HG03108 (cell line): Measurements from ENCODE around the gene LCN2.

Source experiments
- ATAC-seq: cut with Tn5 transposase; IDR thresholded peaks from one replicate; pipeline ENCODE4 v1.9.1; 2021; ENCODE audit warnings: moderate library complexity; ENCODE audit not compliant: unreplicated experiment

The LCN2 gene

DNA sequence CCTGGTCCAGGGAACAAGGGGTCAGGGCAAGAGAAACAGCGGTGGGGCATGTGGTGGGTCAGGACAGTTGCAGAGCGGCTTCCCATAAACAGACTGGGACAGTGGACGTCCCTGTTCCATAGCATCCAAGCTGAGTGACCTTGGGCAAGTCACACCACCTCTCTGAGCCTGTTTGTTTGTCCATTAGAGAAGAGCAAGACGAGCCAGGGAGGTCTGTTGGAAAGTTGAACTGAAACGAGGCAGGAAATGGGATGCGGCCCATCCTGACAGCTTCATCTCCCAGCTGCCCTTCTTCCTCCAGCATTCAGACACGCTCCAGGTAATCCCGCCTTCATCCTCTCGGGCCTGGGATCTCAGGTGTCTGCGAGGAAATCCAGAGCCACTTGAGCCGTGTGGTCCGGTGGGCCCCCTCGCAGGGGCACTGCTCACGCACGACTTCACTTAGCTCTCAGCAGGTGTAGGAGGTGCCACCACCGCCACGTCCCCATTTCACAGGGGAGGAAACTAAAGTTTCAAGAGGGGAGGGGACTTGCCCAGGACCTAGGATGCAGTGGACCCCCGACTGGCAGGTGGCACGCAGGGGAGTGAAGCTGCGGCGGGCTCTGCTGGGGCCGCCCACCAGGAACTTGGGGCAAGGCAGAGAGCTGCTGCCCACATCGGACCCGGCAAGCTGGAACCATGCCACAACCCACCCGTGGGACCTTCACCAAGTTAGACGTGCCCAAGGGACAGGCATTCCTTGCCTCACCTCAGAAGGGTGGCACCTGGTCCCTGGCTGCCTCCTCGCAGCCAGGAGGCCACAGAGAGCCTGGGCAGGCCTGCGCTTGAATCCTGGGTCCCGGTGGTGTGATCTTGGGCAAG is 34.7 kb upstream of the LCN2 start:
- no peak for ATAC-seq

DNA sequence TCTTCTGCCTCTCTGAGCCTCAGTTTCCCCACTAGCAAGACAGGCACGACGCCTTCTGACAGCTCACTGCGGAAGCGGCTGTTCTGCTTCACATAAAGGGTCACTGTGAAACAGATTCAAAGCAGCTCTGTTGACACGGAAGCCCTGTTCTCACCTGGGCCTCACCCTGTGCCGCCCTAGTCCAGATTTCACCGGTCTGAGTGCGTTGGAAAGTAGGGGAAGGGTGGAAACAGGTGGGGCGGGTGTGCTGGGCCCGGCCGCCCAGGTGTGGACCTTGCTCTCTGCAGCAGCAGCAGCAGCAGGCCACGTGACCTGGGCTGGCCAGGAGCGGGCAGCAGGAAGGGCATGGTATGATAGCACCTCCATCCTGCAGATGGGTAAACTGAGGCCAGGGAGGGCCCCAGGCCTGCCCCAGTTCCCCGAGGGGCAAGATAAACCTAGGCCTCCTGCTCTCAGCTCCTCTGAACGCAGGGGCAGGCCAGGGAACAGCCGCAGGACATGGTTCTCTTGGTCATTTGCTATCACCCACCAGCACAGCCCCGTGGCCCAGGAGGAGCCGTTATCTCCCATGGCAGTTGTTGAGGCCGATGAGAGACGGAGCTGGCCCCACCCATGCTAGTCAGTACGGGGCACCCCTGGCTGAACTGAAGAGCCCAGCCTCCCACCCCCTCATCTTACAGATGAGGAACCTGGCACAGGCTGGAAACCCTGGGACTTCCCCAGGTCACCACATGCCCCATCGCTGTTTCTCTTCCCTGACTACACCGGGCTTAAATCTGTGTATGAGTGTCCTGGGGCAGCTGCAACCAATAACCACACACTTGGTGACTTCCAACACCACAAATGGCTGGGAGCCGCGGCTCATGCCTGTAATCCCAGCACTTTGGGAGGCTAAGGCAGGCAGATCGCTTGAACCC is 33.8 kb upstream of the LCN2 start:
- ATAC-seq = no peak

DNA sequence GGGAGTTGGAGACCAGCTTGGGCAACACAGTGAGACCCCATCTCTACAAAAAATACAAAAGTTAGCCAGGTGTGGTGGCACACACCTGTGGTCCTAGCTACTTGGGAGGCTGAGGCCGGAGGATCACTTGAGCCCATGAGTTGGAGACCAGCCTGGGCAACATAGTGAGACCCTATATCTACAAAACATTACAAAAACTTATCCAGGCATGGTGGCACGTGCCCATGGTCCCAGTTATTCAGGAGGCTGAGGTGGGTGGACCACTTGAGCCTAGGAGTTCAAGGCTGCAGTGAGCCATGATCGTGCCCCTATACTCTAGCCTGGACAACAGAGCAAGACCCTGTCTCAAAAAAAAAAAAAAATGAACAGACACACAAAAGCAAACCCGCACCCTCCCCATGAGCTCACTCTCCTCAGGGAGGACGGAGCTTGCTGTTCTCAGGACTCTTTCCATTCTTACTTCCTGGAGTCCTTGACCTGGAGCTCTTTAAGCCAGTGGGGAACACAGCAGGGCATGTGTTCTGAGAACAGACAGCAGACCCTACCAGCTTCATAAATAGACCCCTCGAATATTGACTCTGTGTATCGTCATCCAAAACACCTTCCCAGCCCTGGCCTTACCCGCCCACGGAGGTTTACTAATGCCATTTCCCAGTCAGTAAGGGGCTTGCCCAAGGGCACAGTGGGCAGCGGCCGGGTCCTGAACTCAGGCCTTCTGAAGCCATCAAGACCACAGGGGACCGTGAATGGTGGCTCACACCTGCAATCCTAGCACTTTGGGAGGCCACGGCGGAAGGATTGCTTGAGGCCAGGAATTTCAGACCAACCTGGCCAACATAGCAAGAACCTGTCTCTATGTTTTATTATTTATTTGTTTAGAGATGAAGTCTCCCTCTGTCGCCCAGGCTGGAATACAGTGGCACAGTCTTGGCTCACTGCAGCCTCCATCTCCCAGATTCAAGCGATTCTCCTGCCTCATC is 32.9 kb upstream of the LCN2 start:
- ATAC-seq = no peak

DNA sequence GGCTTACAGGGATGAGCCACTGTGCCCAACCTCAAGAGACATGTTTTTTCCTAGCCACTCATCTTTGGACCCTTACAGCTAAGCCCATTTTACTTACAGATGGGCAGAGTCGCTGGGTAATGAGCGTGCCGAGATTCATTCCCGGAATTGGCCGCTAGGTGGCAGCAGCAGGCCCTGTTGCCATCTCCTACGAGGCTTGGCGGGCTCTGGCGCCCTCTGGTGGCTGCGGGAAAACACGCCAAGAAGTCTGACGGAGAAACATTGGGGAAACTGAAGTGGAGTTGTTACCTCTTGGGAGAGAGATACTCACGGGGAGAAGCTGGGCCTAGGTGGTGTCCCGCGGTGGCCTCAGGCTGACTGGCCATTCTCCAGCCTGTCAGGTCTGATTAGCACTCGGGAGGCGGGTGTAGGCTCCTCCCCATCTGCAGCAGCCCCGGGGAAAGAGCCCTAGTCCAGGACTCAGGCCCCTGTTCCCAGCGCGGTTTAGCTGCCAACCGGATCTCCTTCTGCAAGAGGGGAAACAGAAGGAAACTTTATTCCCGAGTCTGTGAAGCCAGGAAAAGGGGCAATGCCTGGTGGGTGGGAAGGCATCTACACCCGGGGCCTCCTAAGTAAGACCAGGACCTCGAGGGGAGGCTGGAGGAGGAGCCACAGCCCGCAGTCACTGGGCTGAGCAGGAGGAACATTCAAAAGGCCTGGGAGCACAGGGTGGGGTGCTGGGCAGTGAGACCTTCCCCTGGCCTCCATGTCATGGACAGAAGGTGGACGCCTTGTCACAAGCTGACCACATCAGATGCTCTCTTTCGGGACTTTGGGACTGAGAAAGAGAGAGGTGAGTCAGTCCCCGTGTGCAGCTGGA is 31.4 kb upstream of the LCN2 start:
- ATAC-seq = no peak

DNA sequence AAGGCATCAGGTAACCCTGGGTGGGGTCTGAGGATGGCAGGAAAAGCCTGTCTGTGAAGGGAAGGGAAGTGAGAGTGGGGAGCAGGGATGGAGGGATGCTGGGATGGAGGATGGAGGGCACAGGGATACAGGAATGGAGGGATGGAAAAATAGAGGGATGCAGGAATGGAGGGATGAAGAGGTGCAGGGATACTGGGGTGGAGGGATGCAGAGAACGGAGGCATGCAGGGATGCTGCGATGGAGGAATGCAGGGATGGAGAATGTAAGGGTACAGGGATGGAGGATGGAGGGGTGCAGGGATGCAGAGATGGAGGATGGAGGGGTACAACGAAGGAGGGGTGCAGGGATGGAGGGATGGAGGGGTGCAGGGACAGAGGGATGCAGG is 30.8 kb upstream of the LCN2 start:
- ATAC-seq = no peak

DNA sequence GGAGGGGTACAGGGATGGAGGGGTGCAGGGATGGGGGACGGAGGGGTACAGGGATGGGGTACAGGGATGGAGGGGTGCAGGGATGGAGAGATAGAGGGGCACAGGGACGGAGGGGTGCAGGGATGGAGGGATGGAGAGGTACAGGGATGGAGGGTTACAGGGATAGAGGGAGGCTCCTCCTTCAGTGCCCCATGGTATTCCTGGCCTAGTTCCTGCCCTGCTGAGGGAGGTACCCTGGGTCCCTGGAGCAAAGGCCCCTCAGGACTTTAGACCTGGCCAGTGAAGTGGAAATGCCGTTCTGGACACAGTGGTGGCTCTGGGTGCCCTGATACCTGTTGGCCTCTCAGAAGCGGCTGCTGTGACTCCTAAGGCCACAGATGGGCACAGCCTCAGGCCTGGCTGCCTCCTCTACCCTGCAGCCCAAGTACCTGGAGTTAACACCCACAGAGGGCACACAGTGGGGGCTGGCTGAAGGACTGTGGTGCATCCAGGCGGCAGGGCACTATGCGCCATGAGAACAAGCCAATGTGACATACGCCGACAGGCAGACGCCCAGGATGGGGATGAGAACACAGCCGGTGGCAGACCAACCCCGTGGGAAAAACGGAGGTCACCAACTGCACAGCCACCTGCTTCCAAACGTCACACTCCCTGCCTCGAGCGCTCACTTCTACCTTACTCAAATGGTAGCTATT is 30.1 kb upstream of the LCN2 start:
- no peak for ATAC-seq

DNA sequence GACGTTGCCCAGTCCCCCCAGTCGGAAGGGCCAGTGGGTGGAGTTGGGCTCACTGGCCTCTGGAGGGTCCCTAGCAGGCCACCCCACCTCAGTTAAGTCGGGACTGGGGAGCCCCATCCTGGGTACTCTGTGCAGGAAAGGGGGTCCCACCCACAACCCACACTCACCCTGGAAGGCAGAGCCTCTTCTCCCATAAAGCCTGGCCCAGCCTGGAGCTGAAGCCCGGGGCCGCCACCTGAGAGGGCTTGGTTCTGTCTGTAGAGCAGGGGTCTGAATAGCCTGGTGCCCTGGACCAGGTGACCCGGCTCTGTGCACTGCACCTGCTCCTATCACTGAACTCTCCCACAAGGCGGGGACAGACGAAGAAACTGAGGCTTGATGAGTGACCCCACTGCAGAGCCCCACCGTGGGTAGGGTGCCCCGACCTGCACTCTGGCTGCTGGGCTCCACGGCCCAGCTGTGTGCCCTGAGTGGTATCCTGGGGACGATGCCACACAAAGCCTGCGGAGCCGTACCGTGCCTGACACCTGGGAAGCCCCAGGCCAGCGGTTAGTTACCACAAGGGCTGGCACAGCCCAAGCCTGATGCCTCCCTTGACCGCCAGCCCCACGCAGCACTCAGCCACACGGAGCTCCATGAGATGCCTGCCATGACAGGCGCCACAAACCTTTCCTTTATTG is 29.1 kb upstream of the LCN2 start:
- ATAC-seq = no peak

DNA sequence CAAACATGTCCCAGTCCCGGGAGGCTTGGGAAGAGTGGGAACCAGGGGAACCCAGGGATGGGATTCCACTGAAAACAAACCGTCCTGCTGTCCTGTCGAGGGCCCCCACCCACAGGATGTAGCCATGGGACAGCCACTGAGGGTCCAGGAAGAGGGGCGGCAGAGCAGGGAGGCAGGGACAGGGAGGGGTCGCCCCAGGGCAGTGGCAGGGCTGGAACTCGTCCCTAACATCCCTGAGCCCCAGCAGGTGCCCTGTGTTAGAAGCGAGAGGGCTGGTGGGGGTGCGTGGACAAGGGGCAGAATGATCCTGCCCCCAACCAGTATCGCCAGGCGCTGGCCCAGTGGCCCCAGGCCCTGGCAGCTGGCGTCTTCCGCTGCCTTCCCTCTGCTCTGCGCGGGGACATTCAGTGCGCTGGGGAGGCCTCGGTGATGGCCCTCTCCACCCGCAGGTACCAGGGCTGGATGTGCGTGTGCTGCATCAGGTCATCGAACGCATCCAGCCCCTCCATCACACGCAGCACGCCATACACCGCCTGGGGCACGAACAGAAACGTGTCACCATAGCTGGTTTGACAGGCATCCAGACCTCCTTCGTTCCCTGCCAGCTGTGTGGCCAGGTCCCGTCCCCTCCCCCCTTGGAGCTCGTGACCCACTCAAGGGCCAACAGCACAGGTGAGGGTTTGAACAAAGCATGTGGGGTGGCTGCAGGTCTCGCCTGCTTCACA is 28.4 kb upstream of the LCN2 start:
- ATAC-seq = no peak

DNA sequence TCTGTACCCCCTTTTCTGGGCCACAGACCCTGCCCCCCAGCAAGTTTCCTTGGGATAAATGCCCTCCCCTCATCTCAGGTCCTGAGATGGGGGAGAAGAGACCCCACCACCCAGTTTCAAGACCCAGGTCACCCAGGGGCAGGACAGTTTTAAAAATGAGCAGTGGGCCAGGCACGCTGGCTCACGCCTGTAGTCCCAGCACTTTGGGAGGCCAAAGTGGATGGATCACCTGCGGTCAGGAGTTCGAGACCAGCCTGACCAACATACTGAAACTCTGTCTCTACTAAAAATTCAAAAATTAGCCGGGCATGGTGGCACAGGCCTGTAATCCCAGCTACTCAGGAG is 27.8 kb upstream of the LCN2 start:
- ATAC-seq = no peak

DNA sequence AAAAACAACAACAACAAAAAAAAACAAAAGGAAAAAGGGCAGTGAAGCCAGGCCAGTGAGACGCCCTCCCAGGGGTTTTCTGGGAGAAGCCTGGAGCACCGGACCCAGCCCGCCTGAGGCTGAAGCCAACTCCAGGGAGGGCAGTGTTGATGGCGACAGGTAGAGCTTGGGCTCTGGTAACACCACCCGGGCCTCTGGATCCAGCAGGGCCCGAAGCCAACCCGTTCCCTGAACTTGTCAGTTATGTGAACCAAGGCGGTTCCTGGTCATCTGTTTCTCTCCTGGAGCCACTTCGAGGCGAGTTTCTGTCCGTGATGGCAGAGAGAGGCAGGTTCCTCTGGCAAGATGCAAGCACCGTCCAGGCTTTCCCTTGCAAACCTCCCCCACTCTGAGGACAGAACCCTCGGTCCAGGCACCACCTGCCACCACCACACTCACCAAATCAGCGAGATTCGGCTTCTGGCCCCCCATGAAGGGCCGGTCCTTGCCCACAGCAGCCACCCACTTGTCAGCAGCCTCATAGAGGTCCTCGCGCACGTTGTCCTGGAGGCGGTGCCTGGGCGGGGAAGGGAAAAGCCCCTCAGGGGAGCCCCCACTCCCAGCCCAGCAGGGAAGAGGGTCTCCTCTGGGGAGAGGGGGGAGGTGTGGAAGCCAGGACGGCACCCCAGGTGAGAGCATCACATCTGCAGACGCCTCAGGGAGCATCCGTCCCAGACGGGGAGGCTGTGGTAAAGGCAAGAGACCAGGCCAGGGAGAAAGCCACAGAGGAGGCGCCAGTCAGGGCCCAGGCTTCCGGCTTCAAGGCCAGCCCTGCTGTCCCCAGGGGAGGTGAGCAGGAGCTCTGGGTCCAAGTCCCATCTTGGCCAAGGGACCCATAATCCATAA is 27.1 kb upstream of the LCN2 start:
- ATAC-seq = no peak

DNA sequence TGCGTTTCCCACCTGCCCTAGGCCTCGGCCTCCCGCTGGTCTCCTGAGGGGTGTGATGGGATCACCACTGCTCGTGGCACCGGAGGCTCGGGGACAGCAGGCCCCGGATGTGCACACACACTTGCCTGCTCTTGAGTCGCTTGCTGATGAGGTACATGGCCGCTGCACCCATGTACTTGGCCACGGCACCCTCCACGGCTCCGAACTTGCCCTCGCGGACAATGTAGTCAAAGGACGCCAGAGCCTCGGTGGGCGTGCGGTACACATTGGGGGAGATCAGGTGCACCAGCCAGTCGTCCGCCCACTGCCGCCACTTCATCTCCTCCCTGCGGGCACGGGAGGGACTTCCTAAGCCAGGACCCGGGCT is 26.5 kb upstream of the LCN2 start:
- no peak for ATAC-seq

DNA sequence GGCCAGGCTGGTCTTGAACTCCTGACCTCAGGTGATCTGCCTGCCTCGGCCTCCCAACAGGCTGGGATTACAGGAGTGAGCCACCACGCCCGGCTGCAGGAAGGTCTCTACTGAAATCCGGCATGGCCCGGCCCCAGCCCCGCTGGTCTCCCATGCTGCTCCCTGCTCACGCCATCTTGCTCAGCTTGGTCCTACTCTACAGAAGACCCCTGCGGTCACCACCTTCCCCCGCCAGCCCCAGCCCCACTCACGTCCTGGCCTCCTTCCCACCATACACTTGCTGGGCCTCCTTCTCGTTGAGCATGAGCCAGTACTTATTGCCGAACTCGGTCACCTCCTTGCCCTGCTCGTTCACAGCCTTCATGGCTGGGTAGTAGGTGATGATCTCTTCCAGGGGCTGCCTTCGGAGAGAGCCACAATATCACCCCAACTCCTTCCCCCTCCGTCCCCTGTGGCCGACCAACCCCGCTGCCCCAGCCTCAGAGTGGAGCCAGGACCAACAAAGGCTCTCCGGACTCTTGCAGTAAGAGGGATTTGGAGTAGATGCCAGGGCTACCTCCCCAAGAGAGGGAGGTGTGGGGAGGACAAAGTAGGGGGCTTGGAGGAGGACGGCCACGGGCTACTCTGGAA is 25.7 kb upstream of the LCN2 start:
- no peak for ATAC-seq

DNA sequence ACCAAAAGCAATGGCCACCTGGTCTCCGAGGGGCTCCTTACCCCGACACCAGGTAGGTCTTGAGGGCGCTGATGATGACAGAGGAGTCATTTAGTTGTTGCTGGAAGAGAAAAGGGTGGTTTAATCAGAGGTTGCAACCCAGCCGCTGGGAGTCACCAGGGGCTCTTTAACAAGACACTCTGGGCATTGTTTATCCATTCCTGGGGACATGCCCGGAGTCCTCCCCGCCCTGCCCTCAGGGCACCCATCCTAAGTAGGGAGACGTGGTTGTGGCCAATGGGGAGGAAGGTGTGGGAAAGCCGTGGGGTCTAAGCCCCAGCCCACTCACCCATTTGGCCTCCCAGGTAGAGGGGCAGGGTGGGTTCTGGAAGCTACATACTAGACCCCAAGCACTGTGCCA is 24.8 kb upstream of the LCN2 start:
- no peak for ATAC-seq

DNA sequence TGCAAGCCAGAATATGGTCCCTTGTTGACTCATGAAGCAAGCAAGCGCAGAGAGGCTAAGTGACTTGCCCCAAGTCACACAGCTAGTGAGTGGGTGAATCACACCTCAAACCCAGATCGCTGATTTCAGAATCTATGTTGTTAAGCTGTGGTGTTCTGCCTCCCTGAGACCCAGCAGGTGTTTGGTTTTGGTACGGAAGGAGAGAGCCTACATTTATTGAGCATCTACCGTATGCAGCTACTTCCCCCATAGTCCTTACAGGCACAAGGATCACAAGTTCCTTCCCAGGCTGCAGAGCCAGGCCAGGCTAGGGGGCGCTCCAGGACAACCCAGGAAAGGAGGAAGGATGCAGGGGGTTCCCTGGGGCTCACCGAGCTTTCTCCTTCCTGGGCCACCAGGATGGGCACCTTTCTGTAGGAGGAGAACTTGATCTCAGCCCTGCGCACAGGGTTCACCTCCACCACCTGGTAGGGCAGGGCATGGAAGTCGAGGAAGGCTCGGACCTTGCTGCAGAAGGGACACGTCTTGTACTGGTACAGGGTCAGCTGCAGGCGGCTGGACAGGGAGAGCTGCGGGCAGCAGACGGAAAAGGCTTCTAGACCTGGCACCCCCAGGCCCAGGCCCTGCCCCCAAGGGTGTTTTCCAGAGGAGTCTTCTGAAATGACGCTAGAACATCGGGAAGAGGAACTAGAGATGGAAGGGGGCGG is 24.2 kb upstream of the LCN2 start:
- ATAC-seq = no peak

DNA sequence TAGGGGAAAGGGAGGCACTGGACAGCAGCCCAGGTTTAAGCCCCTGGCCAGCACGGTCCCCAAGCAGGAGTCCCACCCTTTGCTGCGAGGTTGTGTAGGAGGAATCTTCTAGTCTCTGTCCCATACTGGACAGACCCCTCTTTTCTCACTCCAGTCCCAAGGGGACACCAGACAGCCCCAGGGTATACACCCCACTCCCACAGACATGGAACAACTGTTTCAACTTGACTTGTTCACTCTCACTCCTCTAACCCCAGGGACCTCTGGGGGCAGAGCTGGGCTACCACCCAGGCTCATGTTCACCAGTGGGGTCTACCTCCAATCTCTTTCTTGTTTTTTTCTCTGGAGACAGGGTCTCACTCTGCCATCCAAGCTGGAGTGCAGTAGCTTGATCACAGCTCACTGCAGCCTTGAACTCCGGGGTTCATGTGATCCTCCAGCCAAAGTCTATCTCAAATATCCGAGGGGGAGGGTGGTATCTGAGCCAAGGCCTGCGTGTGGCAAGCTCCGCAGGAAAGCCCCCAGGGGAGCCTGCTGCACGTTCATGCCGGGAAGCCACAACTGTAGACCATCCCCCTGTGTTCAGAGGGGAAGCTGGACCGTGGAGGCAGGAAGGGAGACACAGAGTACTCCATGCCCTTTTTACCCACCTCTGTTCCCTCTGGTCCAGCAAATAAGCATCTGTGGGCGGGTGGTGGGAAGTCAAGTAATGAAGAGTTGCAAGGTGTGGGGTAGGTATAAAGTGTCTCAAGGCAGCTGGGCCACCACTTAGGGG is 23.5 kb upstream of the LCN2 start:
- no peak for ATAC-seq
